Uterus (tissue), 2 donors: ENCODE measurements around the gene EFNA3.

Experiments used
- CTCF ChIP-seq, 4 experiments: fragments of 200-600 bp in 2 of 4; fragments of 450-650 bp in 2 of 4; sonication (generic) in 2 of 4; IDR thresholded peaks; one replicate each; pipeline ENCODE4 v1.5.1; 2016 to 2019; ENCODE audit warnings: antibody characterized with exemption in 4 of 4, mild to moderate bottlenecking in 2 of 4, moderate library complexity in 1 of 4
- POLR2A ChIP-seq, 2 donors: fragments of 450-650 bp; IDR thresholded peaks; one replicate each; pipeline ENCODE4 v1.6.1; 2016; ENCODE audit warnings: antibody characterized with exemption in 2 of 2, mild to moderate bottlenecking in 1 of 2, moderate library complexity in 1 of 2

- TF ChIP-seq POLR2A (IDR thresholded peaks at IDR 0.05) (no peak), CTCF (IDR thresholded peaks at IDR 0.05) (no peak)
Observed at GRCh38 chr1:155079210-155079486, 511 bp downstream of the EFNA3 start.
